Lower leg skin (tissue), 4 donors: Measurements from ENCODE around the gene ASPDH. TPM values are rescaled to one million over a fixed set of nuclear protein-coding genes. Genes with fewer than 3 reads are reported as not detected.

ENCODE experiments used
- DNase-seq, 2 donors: peaks; one replicate each; pipeline ENCODE4 v3.0.0-alpha.2; 2019; ENCODE audit warnings: low spot score in 2 of 2
- H3K4me3 ChIP-seq: fragments of 200-600 bp; sonication (generic); 2 replicates; pipeline ENCODE4 v1.5.1; 2017; ENCODE audit warnings: mild to moderate bottlenecking, low read depth; ENCODE audit not compliant: poor library complexity, severe bottlenecking
- POLR2A ChIP-seq, 2 donors: fragments of 450-650 bp; IDR thresholded peaks; one replicate each; pipeline ENCODE4 v1.6.1; 2016 to 2017; ENCODE audit warnings: antibody characterized with exemption in 2 of 2, mild to moderate bottlenecking in 1 of 2, moderate library complexity in 1 of 2
- WGBS, 2 donors: methylation state at CpG; one replicate each; pipeline ENCODE4 v1.1.5; 2018; 5-methylcytosine and 5-hydroxymethylcytosine counted together
- intact Hi-C: fragments of 100-400 bp; cut with DNase I; formaldehyde crosslinking; loops from one replicate; pipeline ENCODE4 v1.15.0; 2023; ENCODE audit warnings: low total_unique reads
- total RNA-seq, 4 donors: library from RNA; depleted of rRNA; stranded (reverse); fragments of >200 nt; gene quantifications; one replicate each; pipeline ENCODE4 v1.1.0, GENCODE V29; 2016
- TF ChIP-seq, protein P1 (sequence below), 3 donors: fragments of 450-650 bp; IDR thresholded peaks; one replicate each; pipeline ENCODE4 v1.5.1; 2016; ENCODE audit warnings: antibody characterized with exemption in 3 of 3, mild to moderate bottlenecking in 3 of 3, moderate library complexity in 2 of 3

Gene ASPDH
- total RNA-seq, 4 donors from 2014 or later = not detected

DNA sequence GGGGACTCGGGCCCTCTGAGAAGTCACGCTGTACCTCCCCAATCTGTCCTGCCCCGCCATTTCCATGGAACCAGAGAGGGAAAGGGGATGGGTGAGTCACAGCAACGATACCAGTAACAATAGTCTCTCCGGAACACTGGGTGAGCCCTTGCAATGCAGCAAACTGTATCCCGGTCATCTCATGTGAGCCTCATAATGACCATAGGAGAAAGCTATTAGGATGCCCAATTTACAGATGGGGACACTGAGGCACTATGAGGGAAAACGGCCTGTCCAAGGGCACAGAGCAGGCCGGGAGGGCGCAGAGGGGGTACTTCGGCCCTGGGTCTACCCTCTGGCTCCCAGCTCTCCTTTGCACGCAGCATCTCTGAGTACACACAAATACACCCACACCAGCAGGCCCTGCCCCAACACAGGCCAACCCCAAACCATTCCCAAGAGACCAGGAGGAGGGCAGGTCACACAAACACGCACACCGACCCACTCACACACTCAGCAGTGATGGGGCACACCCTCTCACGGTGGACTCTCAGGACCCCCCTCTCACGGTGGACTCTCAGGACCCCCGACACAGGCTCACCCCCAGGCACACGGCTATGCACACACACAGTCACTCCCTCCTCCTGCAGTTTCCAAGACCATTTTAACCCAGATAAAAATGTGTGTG is 36.3 kb upstream of the ASPDH start:
- H3K4me3 ChIP-seq = no peak overlapping the region
- 69 to 73% methylated on average over 17 of the region's 17 CpGs for WGBS, 2 donors
- intact Hi-C loops = no loop called here

GRCh38 chr19:50549059-50549926 is 35.6 kb upstream of the ASPDH start:
- H3K4me3 ChIP-seq = no peak overlapping the region
- 65 to 66% methylated on average over 20 to 22 of the region's 22 CpGs for WGBS, 2 donors
- DNase-seq = no peak
- intact Hi-C loops = no loop called here
- TF ChIP-seq, protein P1, sequence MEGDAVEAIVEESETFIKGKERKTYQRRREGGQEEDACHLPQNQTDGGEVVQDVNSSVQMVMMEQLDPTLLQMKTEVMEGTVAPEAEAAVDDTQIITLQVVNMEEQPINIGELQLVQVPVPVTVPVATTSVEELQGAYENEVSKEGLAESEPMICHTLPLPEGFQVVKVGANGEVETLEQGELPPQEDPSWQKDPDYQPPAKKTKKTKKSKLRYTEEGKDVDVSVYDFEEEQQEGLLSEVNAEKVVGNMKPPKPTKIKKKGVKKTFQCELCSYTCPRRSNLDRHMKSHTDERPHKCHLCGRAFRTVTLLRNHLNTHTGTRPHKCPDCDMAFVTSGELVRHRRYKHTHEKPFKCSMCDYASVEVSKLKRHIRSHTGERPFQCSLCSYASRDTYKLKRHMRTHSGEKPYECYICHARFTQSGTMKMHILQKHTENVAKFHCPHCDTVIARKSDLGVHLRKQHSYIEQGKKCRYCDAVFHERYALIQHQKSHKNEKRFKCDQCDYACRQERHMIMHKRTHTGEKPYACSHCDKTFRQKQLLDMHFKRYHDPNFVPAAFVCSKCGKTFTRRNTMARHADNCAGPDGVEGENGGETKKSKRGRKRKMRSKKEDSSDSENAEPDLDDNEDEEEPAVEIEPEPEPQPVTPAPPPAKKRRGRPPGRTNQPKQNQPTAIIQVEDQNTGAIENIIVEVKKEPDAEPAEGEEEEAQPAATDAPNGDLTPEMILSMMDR (IDR thresholded peaks at IDR 0.05) = no peak
- no peak for TF ChIP-seq POLR2A (IDR thresholded peaks at IDR 0.05)

More for the DNA sequence above, 36.3 kb upstream of the ASPDH start:
- no peak for DNase-seq
- TF ChIP-seq, protein P1 (IDR thresholded peaks at IDR 0.05) = no peak
- TF ChIP-seq POLR2A (IDR thresholded peaks at IDR 0.05) = no peak

- no peak for DNase-seq
- 47 to 74% methylated on average over 23 to 44 of the region's 45 CpGs for WGBS, 2 donors
- intact Hi-C loops = no loop called here
- TF ChIP-seq, protein P1 (IDR thresholded peaks at IDR 0.05) = no peak
- TF ChIP-seq POLR2A (IDR thresholded peaks at IDR 0.05) = no peak
- no peak overlapping the region for H3K4me3 ChIP-seq
Observed at GRCh38 chr19:50548191-50549058, 34.7 kb upstream of the ASPDH start.

DNA sequence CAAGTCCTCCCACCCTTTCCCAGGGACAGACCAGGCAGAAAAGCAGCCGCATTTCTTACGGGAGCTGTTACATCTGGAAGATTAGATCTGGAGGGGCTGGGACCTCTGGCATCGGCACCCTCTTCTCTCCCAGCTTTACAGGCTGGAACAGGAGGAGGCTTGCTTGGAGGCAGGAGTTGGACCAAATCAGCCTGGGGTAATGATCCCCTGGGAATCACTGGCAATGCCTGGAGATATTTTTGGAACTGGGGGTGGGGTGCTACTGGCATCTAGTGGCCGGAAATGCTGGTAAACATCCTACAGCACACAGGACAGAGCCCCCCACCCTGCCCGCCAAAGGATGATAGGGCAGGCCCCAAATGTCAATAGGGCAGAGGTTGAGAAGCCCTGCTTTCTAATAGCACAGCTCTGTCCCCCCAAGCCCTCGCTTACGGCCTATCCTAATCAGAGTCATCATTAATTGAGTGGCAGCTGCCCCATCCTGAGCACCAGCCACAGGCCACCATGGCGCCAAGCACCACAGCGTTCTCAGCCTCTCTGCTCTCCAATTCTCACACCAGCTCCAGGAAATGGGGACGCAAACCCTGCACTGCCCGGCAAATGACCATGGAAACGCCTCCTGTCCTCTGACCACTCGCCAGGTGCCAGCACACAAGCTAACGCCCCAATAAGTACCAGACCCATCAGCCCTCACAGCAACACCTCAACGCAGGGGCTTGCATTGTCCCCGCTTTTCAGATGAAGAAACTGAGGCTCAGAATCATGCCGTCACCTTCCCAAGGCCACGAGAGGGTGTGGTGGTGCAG is 33.9 kb upstream of the ASPDH start:
- H3K4me3 ChIP-seq = no peak overlapping the region
- intact Hi-C loops = no loop called here
- WGBS, 2 donors = 55 to 69% methylated on average over 18 of the region's 18 CpGs
- no peak for DNase-seq
- no peak for TF ChIP-seq POLR2A (IDR thresholded peaks at IDR 0.05)
- TF ChIP-seq, protein P1 (IDR thresholded peaks at IDR 0.05) = no peak
